Central memory CD4-positive, alpha-beta T cell (primary cell): Measurements from ENCODE around the gene ALDH3B2.

Experiments used
- DNase-seq: peaks from one replicate; pipeline ENCODE4 v3.0.0; 2022

ALDH3B2 gene

GRCh38 chr11:67612751-67613150 is 61.7 kb downstream of the ALDH3B2 start:
- no peak for DNase-seq
